ENCODE data around the gene USP48.

The USP48 gene

GRCh38 chr1:21673277-21673780 is 109.6 kb downstream of the USP48 start:
- no peaks in the 10 kb centered on the region for H3K9me3 ChIP-seq (ENCODE audit: control insufficient read depth, insufficient read depth, low read length)
- H3K4me1 ChIP-seq (ENCODE audit: control insufficient read depth, insufficient read depth, low read length), result peaks cover 15% of the 10 kb centered on the region; the same call in 1 of the 2 replicates
- peaks cover 13% of the 10 kb centered on the region for H3K36me3 ChIP-seq (ENCODE audit: control insufficient read depth, insufficient read depth, low read length)
- no peak overlapping the region for H3K4me3 ChIP-seq (ENCODE audit: low read depth, low read length)
- H3K27me3 ChIP-seq (ENCODE audit: control insufficient read depth, insufficient read depth, low read length), result peaks cover 18% of the 10 kb centered on the region
- no peak overlapping the region for H3K9ac ChIP-seq (ENCODE audit: low read depth, low read length)
- H3K27ac ChIP-seq (ENCODE audit: low read depth, low read length), result no peak overlapping the region

DNA sequence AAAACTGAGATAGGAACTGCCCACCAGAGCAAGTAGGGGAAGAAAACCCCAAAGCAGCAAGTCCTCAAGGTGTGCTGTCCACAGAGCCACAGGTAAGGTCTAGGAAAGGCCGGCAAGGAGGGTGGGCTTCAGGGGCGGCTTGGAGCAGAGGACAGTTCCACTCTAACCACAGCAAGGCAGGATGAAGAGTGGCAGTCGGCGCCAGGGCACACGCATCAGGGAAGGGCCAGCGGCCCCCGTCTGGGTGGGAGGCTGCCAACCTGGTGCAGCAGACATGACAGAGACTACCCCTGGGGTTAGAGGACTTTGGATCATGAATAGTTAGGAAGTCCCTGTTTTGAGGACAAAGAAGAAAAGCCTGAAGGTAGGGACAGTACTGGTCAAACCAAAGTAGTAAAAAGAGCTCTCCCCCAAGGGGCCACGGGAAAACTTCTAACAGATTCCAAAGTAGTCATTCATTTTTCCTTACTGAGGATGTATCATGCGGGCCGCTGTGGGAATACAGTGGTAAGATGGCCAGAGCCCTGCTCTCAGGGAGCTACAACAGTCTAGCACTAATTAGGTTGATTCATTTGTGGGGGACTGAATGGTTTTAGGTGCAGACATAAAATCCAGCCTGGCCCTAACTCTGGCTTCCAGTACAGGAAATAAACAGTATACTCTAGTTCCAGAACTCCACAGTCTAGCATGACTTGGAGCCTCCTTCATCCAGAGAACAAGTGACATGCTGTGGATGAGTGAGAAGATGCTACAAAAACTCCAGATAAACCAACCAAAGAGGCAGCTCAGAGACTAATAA is 110.3 kb downstream of the USP48 start:
- Histone ChIP-seq H3K27ac (ENCODE audit: low read depth, low read length) (no peak overlapping the region), H3K27me3 (ENCODE audit: control insufficient read depth, insufficient read depth, low read length) (peaks cover 24% of the 10 kb centered on the region), H3K9ac (ENCODE audit: low read depth, low read length) (no peak overlapping the region), H3K9me3 (ENCODE audit: control insufficient read depth, insufficient read depth, low read length) (no peaks in the 10 kb centered on the region), H3K4me3 (ENCODE audit: low read depth, low read length) (no peak overlapping the region), H3K36me3 (ENCODE audit: control insufficient read depth, insufficient read depth, low read length) (peaks cover 6% of the 10 kb centered on the region), H3K4me1 (ENCODE audit: control insufficient read depth, insufficient read depth, low read length) (peaks cover 15% of the 10 kb centered on the region; the same call in 1 of the 2 replicates)

DNA sequence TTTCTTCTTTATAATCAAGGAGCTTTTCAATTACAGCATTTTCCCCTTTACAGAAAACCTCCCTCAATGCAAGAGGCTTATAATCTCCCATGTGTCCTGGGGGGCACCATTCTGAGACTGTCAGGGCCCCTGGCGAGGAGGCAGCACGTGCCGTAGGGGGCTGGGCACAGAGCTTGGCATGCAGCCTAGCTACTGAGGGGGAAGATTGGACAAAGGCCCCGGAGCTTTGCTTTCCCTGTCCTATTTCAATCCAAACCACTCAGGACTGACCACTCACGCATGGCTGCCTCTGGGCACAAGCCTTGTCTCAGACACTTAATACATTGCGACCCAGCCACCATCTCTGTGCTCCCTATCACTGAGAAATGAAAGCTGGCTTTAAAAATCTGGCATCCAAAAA is 111.0 kb downstream of the USP48 start:
- peaks cover 15% of the 10 kb centered on the region; the same call in 1 of the 2 replicates for H3K4me1 ChIP-seq (ENCODE audit: control insufficient read depth, insufficient read depth, low read length)
- peaks cover 30% of the 10 kb centered on the region for H3K27me3 ChIP-seq (ENCODE audit: control insufficient read depth, insufficient read depth, low read length)
- no peak overlapping the region for H3K27ac ChIP-seq (ENCODE audit: low read depth, low read length)
- H3K9ac ChIP-seq (ENCODE audit: low read depth, low read length), result no peak overlapping the region
- no peaks in the 10 kb centered on the region; the same call in 1 of the 2 replicates for H3K36me3 ChIP-seq (ENCODE audit: control insufficient read depth, insufficient read depth, low read length)
- H3K9me3 ChIP-seq (ENCODE audit: control insufficient read depth, insufficient read depth, low read length), result no peaks in the 10 kb centered on the region
- H3K4me3 ChIP-seq (ENCODE audit: low read depth, low read length), result no peak overlapping the region

DNA sequence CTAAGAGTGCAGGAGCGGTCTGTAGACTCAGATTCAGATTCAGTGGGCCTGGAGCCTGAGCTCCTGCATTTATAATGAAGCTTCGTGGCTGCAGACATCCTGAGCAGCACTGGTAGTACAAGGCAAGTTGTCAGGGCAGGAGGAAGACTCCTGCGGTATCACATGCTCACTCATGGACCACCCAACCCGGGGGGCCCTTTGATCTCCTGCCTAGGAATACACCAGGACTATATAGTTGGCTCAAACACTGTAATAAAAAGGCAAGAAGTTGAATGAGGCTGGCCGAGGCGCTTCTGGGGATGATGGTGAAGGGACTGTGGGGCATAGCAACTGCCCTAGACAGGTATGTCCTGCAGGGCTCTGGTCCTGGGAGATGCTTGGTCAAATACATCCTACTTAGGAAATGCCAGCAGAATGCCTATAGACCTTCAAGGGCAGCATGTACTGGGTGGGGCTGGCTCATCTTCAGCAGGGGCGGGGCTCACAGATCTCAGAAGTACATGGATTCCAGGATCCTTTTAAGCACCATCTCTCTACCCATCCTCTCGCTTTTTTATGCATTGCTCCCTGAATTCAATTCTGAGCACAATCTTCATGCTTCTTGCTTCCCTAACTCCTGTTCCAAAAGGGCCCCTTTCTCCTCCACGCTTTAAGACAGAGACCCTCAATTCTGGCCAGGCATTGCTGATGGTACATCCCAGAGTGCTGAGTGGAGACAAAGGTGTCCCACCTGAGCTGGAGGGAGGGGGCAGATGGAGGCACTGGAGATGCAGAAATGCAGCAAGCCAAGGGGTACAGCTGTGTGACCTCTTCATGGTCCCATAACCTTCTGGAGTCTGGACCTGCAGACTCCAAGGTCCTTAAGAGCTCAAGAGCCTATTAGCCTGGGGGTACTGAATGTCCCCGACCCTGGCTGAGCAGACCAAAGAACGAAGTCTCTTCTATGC is 111.7 kb downstream of the USP48 start:
- no peak overlapping the region for H3K27ac ChIP-seq (ENCODE audit: low read depth, low read length)

GRCh38 chr1:21670059-21670881 is 112.7 kb downstream of the USP48 start:
- no peak overlapping the region for H3K9ac ChIP-seq (ENCODE audit: low read depth, low read length)
- no peaks in the 10 kb centered on the region for H3K9me3 ChIP-seq (ENCODE audit: control insufficient read depth, insufficient read depth, low read length)
- H3K4me1 ChIP-seq (ENCODE audit: control insufficient read depth, insufficient read depth, low read length), result peaks cover 15% of the 10 kb centered on the region; the same call in 1 of the 2 replicates
- H3K36me3 ChIP-seq (ENCODE audit: control insufficient read depth, insufficient read depth, low read length), result no peaks in the 10 kb centered on the region
- peaks cover 30% of the 10 kb centered on the region for H3K27me3 ChIP-seq (ENCODE audit: control insufficient read depth, insufficient read depth, low read length)
- H3K27ac ChIP-seq (ENCODE audit: low read depth, low read length), result no peak overlapping the region
- peak overlapping the region; percentile 74; the same call in 1 of the 2 replicates for H3K4me3 ChIP-seq (ENCODE audit: low read depth, low read length)

More for the DNA sequence above, 111.7 kb downstream of the USP48 start:
- peaks cover 15% of the 10 kb centered on the region; the same call in 1 of the 2 replicates for H3K4me1 ChIP-seq (ENCODE audit: control insufficient read depth, insufficient read depth, low read length)
- no peak overlapping the region for H3K4me3 ChIP-seq (ENCODE audit: low read depth, low read length)
- H3K9me3 ChIP-seq (ENCODE audit: control insufficient read depth, insufficient read depth, low read length), result no peaks in the 10 kb centered on the region
- H3K27me3 ChIP-seq (ENCODE audit: control insufficient read depth, insufficient read depth, low read length), result peaks cover 30% of the 10 kb centered on the region
- no peaks in the 10 kb centered on the region for H3K36me3 ChIP-seq (ENCODE audit: control insufficient read depth, insufficient read depth, low read length)
- H3K9ac ChIP-seq (ENCODE audit: low read depth, low read length), result no peak overlapping the region

GRCh38 chr1:21669258-21670058 is 113.5 kb downstream of the USP48 start, which contains the start of gene RAP1GAP:
Gene RAP1GAP, minus strand, starts transcription at chr1:21669357. Its CDS starts 49,325 bp downstream, at chr1:21620032.
- Histone ChIP-seq H3K27me3 (ENCODE audit: control insufficient read depth, insufficient read depth, low read length) (peaks cover 30% of the 10 kb centered on the region), H3K27ac (ENCODE audit: low read depth, low read length) (no peak within 1 kb of the TSS), H3K4me3 (ENCODE audit: low read depth, low read length) (peak within 1 kb of the TSS; percentile 74), H3K36me3 (ENCODE audit: control insufficient read depth, insufficient read depth, low read length) (no peaks in the 10 kb centered on the region), H3K9me3 (ENCODE audit: control insufficient read depth, insufficient read depth, low read length) (no peaks in the 10 kb centered on the region), H3K9ac (ENCODE audit: low read depth, low read length) (0 out of 2 replicates have a peak within 1 kb of the TSS, but pooled peaks have one; percentile 48), H3K4me1 (ENCODE audit: control insufficient read depth, insufficient read depth, low read length) (peaks cover 15% of the 10 kb centered on the region; the same call in 1 of the 2 replicates)

DNA sequence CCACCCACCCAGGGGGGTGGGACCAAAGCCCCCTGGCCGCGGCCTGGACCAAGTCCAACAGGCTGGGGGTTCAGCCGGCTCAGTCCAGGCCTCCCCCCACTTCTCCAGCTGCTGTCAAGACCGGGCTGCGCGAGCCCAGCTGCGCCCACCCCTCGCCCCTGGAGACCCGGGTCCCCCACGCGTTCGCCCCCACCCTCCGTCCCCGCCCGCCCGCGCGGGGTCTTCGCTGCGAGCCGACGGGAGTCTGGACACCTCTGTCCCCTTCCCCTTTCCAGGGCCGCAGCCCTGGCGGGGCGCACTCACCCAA is 114.0 kb downstream of the USP48 start:
- no peaks in the 10 kb centered on the region for H3K36me3 ChIP-seq (ENCODE audit: control insufficient read depth, insufficient read depth, low read length)
- H3K27ac ChIP-seq (ENCODE audit: low read depth, low read length), result no peak overlapping the region
- H3K4me1 ChIP-seq (ENCODE audit: control insufficient read depth, insufficient read depth, low read length), result peaks cover 15% of the 10 kb centered on the region; the same call in 1 of the 2 replicates
- peaks cover 30% of the 10 kb centered on the region for H3K27me3 ChIP-seq (ENCODE audit: control insufficient read depth, insufficient read depth, low read length)
- no peak overlapping the region for H3K9ac ChIP-seq (ENCODE audit: low read depth, low read length)
- no peaks in the 10 kb centered on the region for H3K9me3 ChIP-seq (ENCODE audit: control insufficient read depth, insufficient read depth, low read length)
- peak overlapping the region; percentile 74 for H3K4me3 ChIP-seq (ENCODE audit: low read depth, low read length)

DNA sequence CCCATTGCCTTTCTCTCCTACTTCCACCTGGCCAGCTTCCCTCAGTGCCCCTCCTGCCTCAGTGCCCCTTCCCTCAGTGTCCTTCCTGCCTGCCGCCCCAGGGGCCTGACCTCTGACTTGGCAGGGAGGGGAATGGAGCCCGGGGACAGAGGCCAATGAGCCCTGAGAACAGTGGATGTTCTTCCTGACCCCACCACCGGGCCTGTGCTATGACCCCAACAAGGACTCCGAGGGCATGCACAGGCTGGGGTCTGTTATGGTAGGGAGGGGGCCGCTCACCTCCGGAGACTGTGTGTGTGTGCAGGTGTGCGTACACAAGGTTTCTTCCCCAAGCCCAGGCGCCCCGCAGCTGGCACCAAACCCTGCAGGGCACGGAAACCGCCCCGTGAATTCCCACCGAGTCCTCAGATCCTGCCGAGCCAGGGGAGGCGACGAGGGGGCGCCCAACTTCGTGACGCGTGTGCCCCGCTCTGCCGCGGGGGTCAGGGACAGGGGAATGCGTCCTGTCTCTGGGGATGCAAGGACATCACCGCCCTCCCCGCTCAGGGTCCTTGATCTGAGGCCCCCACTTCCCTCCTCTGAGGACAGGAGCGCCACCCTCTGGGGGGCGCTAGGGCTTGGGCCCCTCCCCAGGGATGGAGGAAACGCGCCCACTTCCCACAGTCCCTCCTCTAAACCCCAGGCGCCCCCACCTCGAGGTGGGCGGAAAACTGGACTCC is 114.6 kb downstream of the USP48 start:
- H3K4me3 ChIP-seq (ENCODE audit: low read depth, low read length), result peak overlapping the region; percentile 74
- peaks cover 30% of the 10 kb centered on the region for H3K27me3 ChIP-seq (ENCODE audit: control insufficient read depth, insufficient read depth, low read length)
- no peak overlapping the region for H3K27ac ChIP-seq (ENCODE audit: low read depth, low read length)
- no peaks in the 10 kb centered on the region for H3K9me3 ChIP-seq (ENCODE audit: control insufficient read depth, insufficient read depth, low read length)
- H3K9ac ChIP-seq (ENCODE audit: low read depth, low read length), result no peak overlapping the region
- peaks cover 18% of the 10 kb centered on the region; the same call in 1 of the 2 replicates for H3K4me1 ChIP-seq (ENCODE audit: control insufficient read depth, insufficient read depth, low read length)
- no peaks in the 10 kb centered on the region for H3K36me3 ChIP-seq (ENCODE audit: control insufficient read depth, insufficient read depth, low read length)

Measured in HUES48 (cell line).